Ovary (tissue), 3 donors: Measurements from ENCODE around the gene PLXNB2.

Experiments
- CTCF ChIP-seq, 3 donors: fragments of 450-650 bp in 2 of 3; fragments of 200-600 bp in 1 of 3; IDR thresholded peaks; one replicate each; pipeline versions ENCODE4 v1.5.1 to v1.8.0; 2016 to 2022; ENCODE audit warnings: antibody characterized with exemption in 3 of 3, mild to moderate bottlenecking in 1 of 3
- POLR2A ChIP-seq: fragments of 450-650 bp; IDR thresholded peaks from one replicate; pipeline ENCODE4 v1.6.1; 2017; ENCODE audit warnings: antibody characterized with exemption, mild to moderate bottlenecking, moderate library complexity
- donor health status: DM: no; HTN: no; CAD: no.

DNA sequence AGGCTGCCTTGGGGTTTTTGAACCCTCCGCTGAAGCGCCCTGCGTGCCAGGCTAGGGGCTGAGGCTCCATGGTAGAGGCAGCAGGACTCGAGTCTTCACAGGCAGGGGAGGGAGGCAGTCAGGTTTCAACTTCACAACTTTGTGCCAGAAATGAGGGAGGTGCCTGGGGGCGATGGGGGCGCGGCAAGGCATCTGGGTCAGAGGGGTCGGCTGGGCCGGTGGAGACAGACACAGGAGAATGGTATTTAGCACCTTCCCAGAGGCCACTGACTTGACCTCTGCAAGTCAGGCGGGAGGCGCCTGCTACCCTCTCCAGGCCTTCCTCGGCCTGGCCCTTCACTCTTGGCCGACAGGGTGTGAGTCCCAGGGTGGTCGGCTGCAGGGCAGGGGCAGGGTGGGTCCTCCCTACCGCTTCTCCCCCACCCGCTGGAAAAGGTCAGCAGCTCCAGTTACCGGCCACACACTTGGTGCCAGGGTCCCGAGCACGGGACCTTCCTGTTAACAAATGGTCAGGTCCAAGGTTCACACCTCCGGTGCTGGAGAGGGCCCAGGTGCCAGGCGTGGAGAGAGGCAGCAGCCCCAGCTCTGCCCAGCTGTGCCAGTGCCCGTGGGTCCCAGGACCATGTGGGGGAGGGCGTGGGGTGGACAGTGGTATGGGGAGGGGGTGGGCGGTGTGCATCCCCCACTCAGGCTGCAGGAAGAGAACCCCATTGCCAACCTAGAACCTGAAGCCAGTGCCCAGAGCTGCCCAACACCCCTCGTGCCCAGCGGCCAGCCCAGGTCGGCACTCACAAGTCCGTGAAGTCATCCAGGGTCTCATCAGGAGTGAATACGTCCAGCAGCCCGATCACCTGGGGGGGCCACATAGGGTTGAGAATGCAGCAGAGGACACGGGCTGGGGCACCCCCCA is 49.7 kb downstream of the PLXNB2 start:
- no peak for TF ChIP-seq CTCF (IDR thresholded peaks at IDR 0.05)
- no peak for TF ChIP-seq POLR2A
